K562 (cell line): ENCODE results near the gene ACAP3. TPM values are rescaled to one million over a fixed set of nuclear protein-coding genes. Genes with fewer than 3 reads are reported as not detected.

Experiments
- ATF1 ChIP-seq, 2 experiments: fragments of 450-650 bp in 1 of 2; IDR thresholded peaks; 2 replicates each; pipeline ENCODE4 v1.6.1; 2016; ENCODE audit warnings: missing compliant biosample characterization in 1 of 2, missing genetic modification characterization in 1 of 2
- CREB3L1 ChIP-seq: fragments of 450-650 bp; IDR thresholded peaks from 2 replicates; pipeline ENCODE4 v1.6.1; 2014; ENCODE audit warnings: low read depth, mild to moderate bottlenecking, moderate library complexity, borderline replicate concordance
- ESRRA ChIP-seq: fragments of 450-650 bp; IDR thresholded peaks from 2 replicates; pipeline ENCODE4 v1.6.1; 2014; ENCODE audit warnings: low read depth, mild to moderate bottlenecking, moderate library complexity, borderline replicate concordance
- ETV1 ChIP-seq: fragments of 450-650 bp; conservative IDR thresholded peaks from 2 replicates; pipeline ENCODE4 v1.6.1; 2016; ENCODE audit warnings: missing genetic modification characterization, control low read depth, low read depth, missing compliant biosample characterization
- FOS ChIP-seq: IDR thresholded peaks from 3 replicates; pipeline ENCODE4 v1.6.1; 2011; ENCODE audit not compliant: insufficient read length; ENCODE audit errors: extremely low read depth
- FOXK1 ChIP-seq: sonication (generic); formaldehyde crosslinking; IDR thresholded peaks from 2 replicates; pipeline ENCODE4 v1.8.0; 2022; ENCODE audit warnings: missing genetic modification reagents, mild to moderate bottlenecking, borderline replicate concordance
- FOXM1 ChIP-seq, 2 experiments: fragments of 450-650 bp in 1 of 2; sonication (generic) in 1 of 2; formaldehyde crosslinking in 1 of 2; IDR thresholded peaks; 2 replicates each; pipeline versions ENCODE4 v1.6.1 to v1.9.0; 2017 to 2022; ENCODE audit warnings: low read depth in 2 of 2, mild to moderate bottlenecking in 2 of 2, missing genetic modification reagents in 1 of 2, moderate library complexity in 1 of 2
- POLR2G ChIP-seq: fragments of 200-400 bp; formaldehyde crosslinking; IDR thresholded peaks from 2 replicates; pipeline ENCODE4 v1.6.1; 2017; ENCODE audit warnings: low read depth, mild to moderate bottlenecking, antibody characterized with exemption, low read length, moderate library complexity
- PTRF ChIP-seq: fragments of 450-650 bp; IDR thresholded peaks from 2 replicates; pipeline ENCODE4 v1.6.1; 2016; ENCODE audit warnings: mild to moderate bottlenecking, missing genetic modification characterization, missing compliant biosample characterization
- TEAD1 ChIP-seq, 2 experiments: fragments of 450-650 bp in 1 of 2; sonication (generic) in 1 of 2; formaldehyde crosslinking; IDR thresholded peaks; 2 replicates each; pipeline versions ENCODE4 v1.4.0 to v1.8.0; 2020 to 2022; ENCODE audit warnings: mild to moderate bottlenecking in 2 of 2, missing genetic modification reagents in 1 of 2
- ZBTB17 ChIP-seq: fragments of 450-650 bp; formaldehyde crosslinking; IDR thresholded peaks from 2 replicates; pipeline ENCODE4 v1.4.0; 2020; ENCODE audit warnings: mild to moderate bottlenecking
- ZBTB40 ChIP-seq, 2 experiments: fragments of 450-650 bp in 1 of 2; sonication (generic) in 1 of 2; formaldehyde crosslinking in 1 of 2; IDR thresholded peaks; 2 replicates each; pipeline versions ENCODE4 v1.7.1 to v1.9.0; 2016 to 2022; ENCODE audit warnings: inconsistent platforms in 1 of 2, mild to moderate bottlenecking in 1 of 2, missing genetic modification reagents in 1 of 2
- ZNF175 ChIP-seq: fragments of 200-800 bp; sonication (Bioruptor generic); IDR thresholded peaks from 2 replicates; pipeline ENCODE4 v1.6.1; 2016; ENCODE audit warnings: low read depth, mild to moderate bottlenecking, missing genetic modification characterization, missing compliant biosample characterization
- polyA plus RNA-seq, 8 experiments: library from polyadenylated mRNA; depleted of rRNA in 4 of 8; stranded (reverse) in 5 of 8; unstranded in 3 of 8; fragments of >200 nt; fragmentation: Nextera tagmentation in 2 of 8; fragmentation: Illumina TruSeq in 1 of 8; extraction: Ambion mirVana in 2 of 8; extraction: Trizol in 1 of 8; gene quantifications; 2 replicates each; pipeline versions ENCODE4 v1.2.1 to v1.2.3, GENCODE V29; 2011 to 2014; ENCODE audit warnings: inconsistent platforms in 1 of 8, missing spikeins in 1 of 8
- total RNA-seq, 7 experiments: library from RNA; depleted of rRNA in 6 of 7; stranded (reverse); fragments of >200 nt in 6 of 7; fragmentation: Illumina TruSeq in 2 of 7; extraction: Trizol in 2 of 7; gene quantifications; 2 replicates each; pipeline versions ENCODE4 v1.2.1 to v1.2.3, GENCODE V29; 2011 to 2021; ENCODE audit warnings: low replicate concordance in 1 of 7

Gene ACAP3
- total and polyA plus RNA-seq, 9 of the 15 experiments (the other 6 are each of a cell fraction or from before 2014, with no cell fraction given): 0.01 to 49.0 (median 12.0) TPM

- peak; percentile 16; the same call in 1 of the 2 replicates for TF ChIP-seq ZBTB40 (IDR thresholded peaks at IDR 0.05)
- no peak for TF ChIP-seq ZBTB40 (CRISPR knock-in tag; IDR thresholded peaks at IDR 0.05)
- no peak for TF ChIP-seq PTRF
- peak in 1 of 2 experiments; percentile 44; a peak in 1 of 4 replicates for TF ChIP-seq TEAD1 (CRISPR knock-in tag; IDR thresholded peaks at IDR 0.05)
- TF ChIP-seq ETV1 (tag): peak; percentile 27; the same call in 1 of the 2 replicates
- no peak for TF ChIP-seq FOXK1 (CRISPR knock-in tag)
- no peak for TF ChIP-seq FOS
- peak; percentile 85 for TF ChIP-seq POLR2G
- TF ChIP-seq ATF1 (CRISPR knock-in tag; IDR thresholded peaks at IDR 0.05): no peak
- TF ChIP-seq ATF1 (tag; IDR thresholded peaks at IDR 0.05): peak; percentile 29; the same call in 1 of the 2 replicates
- peak; percentile 31; the same call in 1 of the 2 replicates for TF ChIP-seq ESRRA
- peak; percentile 66; the same call in 1 of the 2 replicates for TF ChIP-seq CREB3L1
- TF ChIP-seq ZBTB17 (CRISPR knock-in tag): peak; percentile 78
- TF ChIP-seq ZNF175 (CRISPR knock-in tag): no peak
- no peak for TF ChIP-seq FOXM1 (IDR thresholded peaks at IDR 0.05; ENCODE audit: low read depth)
- no peak for TF ChIP-seq FOXM1 (CRISPR knock-in tag; IDR thresholded peaks at IDR 0.05; ENCODE audit: low read depth)
Measured at GRCh38 chr1:1349256-1350012, 41.7 kb upstream of the ACAP3 start, which contains the start of gene DVL1 (continued).
